ENCODE measurements around the gene SLC18A2. TPM values are rescaled to one million over a fixed set of nuclear protein-coding genes. Genes with fewer than 3 reads are reported as not detected.

SLC18A2 gene
- total RNA-seq, 1 experiment from 2014 or later: 4.0 TPM

DNA sequence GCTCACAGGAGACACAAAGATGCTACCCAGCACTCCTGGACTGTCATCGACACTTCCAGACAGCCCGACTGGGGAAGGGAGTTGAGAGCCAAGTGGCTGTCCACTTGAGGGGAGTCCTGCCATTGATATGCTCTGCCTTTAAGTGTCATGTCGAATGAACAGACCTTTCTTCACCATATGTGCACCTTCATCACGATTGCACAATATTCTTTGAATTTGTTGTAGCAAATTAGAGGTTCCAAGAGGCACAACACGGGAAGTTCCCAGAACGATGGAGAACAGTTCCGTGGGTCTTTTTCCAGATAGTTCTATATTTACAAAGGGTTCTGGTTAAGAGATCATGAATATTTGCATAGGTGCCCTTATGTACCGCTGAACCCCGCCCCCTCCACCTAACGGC, 16.0 kb downstream of the SLC18A2 start:
- TF ChIP-seq, protein P1, sequence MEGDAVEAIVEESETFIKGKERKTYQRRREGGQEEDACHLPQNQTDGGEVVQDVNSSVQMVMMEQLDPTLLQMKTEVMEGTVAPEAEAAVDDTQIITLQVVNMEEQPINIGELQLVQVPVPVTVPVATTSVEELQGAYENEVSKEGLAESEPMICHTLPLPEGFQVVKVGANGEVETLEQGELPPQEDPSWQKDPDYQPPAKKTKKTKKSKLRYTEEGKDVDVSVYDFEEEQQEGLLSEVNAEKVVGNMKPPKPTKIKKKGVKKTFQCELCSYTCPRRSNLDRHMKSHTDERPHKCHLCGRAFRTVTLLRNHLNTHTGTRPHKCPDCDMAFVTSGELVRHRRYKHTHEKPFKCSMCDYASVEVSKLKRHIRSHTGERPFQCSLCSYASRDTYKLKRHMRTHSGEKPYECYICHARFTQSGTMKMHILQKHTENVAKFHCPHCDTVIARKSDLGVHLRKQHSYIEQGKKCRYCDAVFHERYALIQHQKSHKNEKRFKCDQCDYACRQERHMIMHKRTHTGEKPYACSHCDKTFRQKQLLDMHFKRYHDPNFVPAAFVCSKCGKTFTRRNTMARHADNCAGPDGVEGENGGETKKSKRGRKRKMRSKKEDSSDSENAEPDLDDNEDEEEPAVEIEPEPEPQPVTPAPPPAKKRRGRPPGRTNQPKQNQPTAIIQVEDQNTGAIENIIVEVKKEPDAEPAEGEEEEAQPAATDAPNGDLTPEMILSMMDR (conservative IDR thresholded peaks at IDR 0.05): no peak
- peaks cover 20 to 28% of the 10 kb centered on the region in 2 experiments for H3K4me1 Mint-ChIP-seq
- H3K56ac ChIP-seq (ENCODE audit: insufficient read length, low read depth, low read length): no peak overlapping the region

More for the DNA sequence above, 16.0 kb downstream of the SLC18A2 start:
- Mint-ChIP-seq H3K36me3 (ENCODE audit: insufficient read depth in 1 of 3, low read depth in 3 of 3) (no peaks in the 10 kb centered on the region; a peak in 1 of 7 replicates), H3K4me3 (no peak overlapping the region), H3K9me3 (no peaks in the 10 kb centered on the region), H3K27ac (no peak overlapping the region), H3K27me3 (ENCODE audit: low read depth) (no peaks in the 10 kb centered on the region)
- no peak overlapping the region for H2BK15ac ChIP-seq (ENCODE audit: low read depth, low read length)
- H2BK12ac ChIP-seq (ENCODE audit: insufficient read length, low read depth, low read length): no peak overlapping the region
- H4K5ac ChIP-seq (ENCODE audit: insufficient read length, low read depth, low read length): no peak overlapping the region
- peaks cover 7% of the 10 kb centered on the region; the same call in 1 of the 2 replicates for H3K4me1 ChIP-seq (ENCODE audit: insufficient read depth, low read length)
- no peak overlapping the region for H2AFZ ChIP-seq (ENCODE audit: low read length)
- no peak overlapping the region for H4K8ac ChIP-seq (replicated peaks; ENCODE audit: insufficient read length, low read depth, low read length)
- no peak overlapping the region for H2BK20ac ChIP-seq (ENCODE audit: low read depth, low read length, poor library complexity, severe bottlenecking)
- H3T11ph ChIP-seq (ENCODE audit: low read length): no peak overlapping the region
- no peaks in the 10 kb centered on the region for H4K20me1 ChIP-seq (ENCODE audit: control insufficient read depth, insufficient read depth, insufficient read length)
- H2BK5ac ChIP-seq (ENCODE audit: insufficient read length, low read length): no peak overlapping the region
- H3K27ac ChIP-seq (ENCODE audit: insufficient read length, low read depth, low read length): no peak overlapping the region
- no peaks in the 10 kb centered on the region for H3K9me3 ChIP-seq (ENCODE audit: control insufficient read depth, low read depth, low read length)
- WGBS (ENCODE audit: extremely low coverage, insufficient read length, low lambda C conversion rate): no CpG with 5 or more reads among the region's 10 CpGs
- H3K23ac ChIP-seq (ENCODE audit: insufficient read length, low read depth, low read length): no peak overlapping the region
- H3K23me2 ChIP-seq (ENCODE audit: insufficient read length, low read depth, low read length, poor library complexity, severe bottlenecking): no peaks in the 10 kb centered on the region
- H2AK5ac ChIP-seq (ENCODE audit: insufficient read length, low read length): no peak overlapping the region
- no peak overlapping the region for H3K9ac ChIP-seq (ENCODE audit: extremely low read depth, insufficient read length, low read length)
- H3K4ac ChIP-seq (ENCODE audit: low read depth, low read length): no peak overlapping the region
- H3K27me3 ChIP-seq (ENCODE audit: insufficient read depth, low read length): no peaks in the 10 kb centered on the region
- no peaks in the 10 kb centered on the region for H3K79me2 ChIP-seq (ENCODE audit: insufficient read depth, low read length)
- H3K14ac ChIP-seq (ENCODE audit: insufficient read depth, low read length): no peak overlapping the region
- H3K79me1 ChIP-seq (ENCODE audit: insufficient read depth, low read depth, low read length, poor library complexity, severe bottlenecking): no peaks in the 10 kb centered on the region
- no peak overlapping the region for H3K18ac ChIP-seq (ENCODE audit: insufficient read length, low read depth, low read length)
- H2BK120ac ChIP-seq (ENCODE audit: low read depth, low read length, poor library complexity, severe bottlenecking): no peak overlapping the region
- no peak overlapping the region for H4K91ac ChIP-seq (ENCODE audit: insufficient read length, low read depth, low read length)
- H3K4me2 ChIP-seq (ENCODE audit: insufficient read depth, insufficient read length, low read length): no peak overlapping the region
- DNase-seq: no peak

Data from H9 (cell line).